Glutamatergic neuron (in vitro differentiated cells): ENCODE results near the gene MYO9B. TPM values are rescaled to one million over a fixed set of nuclear protein-coding genes. Genes with fewer than 3 reads are reported as not detected.

Experiments used
- DNase-seq: peaks from one replicate; pipeline ENCODE4 v3.0.0; 2022
- H3K27ac Mint-ChIP-seq: one replicate; pipeline ENCODE4 v1.8.0; 2020; ENCODE audit warnings: mild to moderate bottlenecking, mixed read lengths, inconsistent platforms; ENCODE audit not compliant: unreplicated experiment
- H3K27me3 Mint-ChIP-seq: one replicate; pipeline ENCODE4 v1.8.0; 2020; ENCODE audit warnings: mild to moderate bottlenecking, moderate library complexity, mixed read lengths, inconsistent platforms; ENCODE audit not compliant: unreplicated experiment
- H3K36me3 Mint-ChIP-seq: one replicate; pipeline ENCODE4 v1.8.0; 2020; ENCODE audit warnings: mild to moderate bottlenecking, mixed read lengths, inconsistent platforms; ENCODE audit not compliant: unreplicated experiment
- H3K4me1 Mint-ChIP-seq: one replicate; pipeline ENCODE4 v1.8.0; 2020; ENCODE audit warnings: mild to moderate bottlenecking, low read depth, mixed read lengths, inconsistent platforms; ENCODE audit not compliant: unreplicated experiment
- H3K4me3 Mint-ChIP-seq: one replicate; pipeline ENCODE4 v1.8.0; 2020; ENCODE audit warnings: mild to moderate bottlenecking, mixed read lengths, inconsistent platforms; ENCODE audit not compliant: unreplicated experiment
- H3K9me3 Mint-ChIP-seq: one replicate; pipeline ENCODE4 v1.8.0; 2020; ENCODE audit warnings: mild to moderate bottlenecking, moderate library complexity, mixed read lengths, inconsistent platforms; ENCODE audit not compliant: unreplicated experiment
- total RNA-seq: library from RNA; stranded (reverse); fragmentation: NEBNext Ultra II Directional; extraction: Animal tissue kit (Norgen Biotek cat#: 25700); gene quantifications from one replicate; pipeline ENCODE4 v1.2.1, GENCODE V29; 2021; ENCODE audit not compliant: unreplicated experiment
- TF ChIP-seq, protein P1 (sequence below): fragments of 200-600 bp; sonication (generic); IDR thresholded peaks from one replicate; pipeline ENCODE4 v1.5.0; 2021; ENCODE audit not compliant: partially characterized antibody, unreplicated experiment

The MYO9B gene
- total RNA-seq, 1 donor from 2014 or later, result 237 TPM

DNA sequence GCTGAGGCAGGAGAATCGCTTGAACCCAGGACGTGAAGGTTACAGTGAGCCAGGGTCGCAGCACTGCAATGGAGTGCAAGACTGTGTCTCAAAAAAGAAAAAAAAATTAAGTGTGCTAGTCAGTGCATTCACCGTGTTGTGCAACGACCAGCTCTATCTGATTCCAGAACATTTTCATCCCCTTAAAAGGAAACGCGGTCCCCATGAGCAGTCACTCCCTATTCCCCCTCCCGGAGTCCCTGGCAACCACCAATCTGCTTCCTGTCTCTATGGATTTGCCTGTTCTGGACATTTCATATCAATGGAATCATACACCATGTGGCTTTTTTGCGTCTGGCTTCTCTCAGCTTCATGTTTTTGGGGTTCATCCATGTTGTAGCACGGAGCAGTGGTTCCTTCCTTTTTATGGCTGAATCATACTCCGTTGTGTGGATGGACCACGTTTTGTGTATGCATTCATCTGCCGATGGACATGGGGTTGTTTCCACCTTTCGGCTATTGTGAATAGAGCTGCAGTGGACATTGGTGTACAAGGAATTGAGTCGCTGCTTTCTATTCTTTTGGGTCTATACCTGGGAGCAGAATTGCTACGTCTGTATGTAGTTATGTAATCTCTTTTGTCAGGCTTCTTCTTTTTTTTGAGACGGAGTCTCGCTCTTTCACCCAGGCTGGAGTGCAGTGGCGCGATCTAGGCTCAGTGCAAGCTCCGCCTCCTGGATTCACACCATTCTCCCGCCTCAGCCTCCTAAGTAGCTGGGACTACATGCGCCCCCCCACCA is 19.8 kb downstream of the MYO9B start:
- H3K27me3 Mint-ChIP-seq, result no peaks in the 10 kb centered on the region
- no peaks in the 10 kb centered on the region for H3K36me3 Mint-ChIP-seq
- peaks cover 2% of the 10 kb centered on the region for H3K9me3 Mint-ChIP-seq
- no peak overlapping the region for H3K4me3 Mint-ChIP-seq
- TF ChIP-seq, protein P1, sequence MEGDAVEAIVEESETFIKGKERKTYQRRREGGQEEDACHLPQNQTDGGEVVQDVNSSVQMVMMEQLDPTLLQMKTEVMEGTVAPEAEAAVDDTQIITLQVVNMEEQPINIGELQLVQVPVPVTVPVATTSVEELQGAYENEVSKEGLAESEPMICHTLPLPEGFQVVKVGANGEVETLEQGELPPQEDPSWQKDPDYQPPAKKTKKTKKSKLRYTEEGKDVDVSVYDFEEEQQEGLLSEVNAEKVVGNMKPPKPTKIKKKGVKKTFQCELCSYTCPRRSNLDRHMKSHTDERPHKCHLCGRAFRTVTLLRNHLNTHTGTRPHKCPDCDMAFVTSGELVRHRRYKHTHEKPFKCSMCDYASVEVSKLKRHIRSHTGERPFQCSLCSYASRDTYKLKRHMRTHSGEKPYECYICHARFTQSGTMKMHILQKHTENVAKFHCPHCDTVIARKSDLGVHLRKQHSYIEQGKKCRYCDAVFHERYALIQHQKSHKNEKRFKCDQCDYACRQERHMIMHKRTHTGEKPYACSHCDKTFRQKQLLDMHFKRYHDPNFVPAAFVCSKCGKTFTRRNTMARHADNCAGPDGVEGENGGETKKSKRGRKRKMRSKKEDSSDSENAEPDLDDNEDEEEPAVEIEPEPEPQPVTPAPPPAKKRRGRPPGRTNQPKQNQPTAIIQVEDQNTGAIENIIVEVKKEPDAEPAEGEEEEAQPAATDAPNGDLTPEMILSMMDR, result no peak
- no peak overlapping the region for H3K27ac Mint-ChIP-seq
- no peak for DNase-seq
- H3K4me1 Mint-ChIP-seq, result peaks cover 2% of the 10 kb centered on the region

DNA sequence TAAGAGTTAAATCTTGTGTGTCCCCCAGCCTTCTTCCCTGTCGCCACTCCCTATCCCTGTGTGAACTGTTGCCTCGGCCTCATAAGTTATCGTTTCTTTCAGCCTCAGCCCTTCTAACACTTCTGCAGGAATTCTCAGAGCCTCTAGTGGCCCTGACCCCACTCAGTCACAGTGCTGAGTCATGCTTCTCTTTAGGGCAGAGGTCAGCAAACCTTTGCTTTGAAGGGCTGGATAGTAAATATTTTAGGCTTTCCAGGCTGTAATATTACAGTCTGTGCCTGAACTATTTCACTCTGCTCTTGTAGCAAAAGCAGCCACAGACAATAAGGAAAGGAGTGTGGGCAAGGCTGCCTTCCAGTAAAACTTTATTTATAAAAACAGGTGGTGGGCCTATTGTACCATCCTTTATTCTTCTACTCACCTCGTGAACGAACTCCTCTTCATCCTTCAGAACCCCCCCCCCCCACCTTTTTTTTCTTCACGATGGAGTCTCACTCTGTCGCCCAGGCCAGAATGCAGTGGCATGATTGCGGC is 22.1 kb downstream of the MYO9B start:
- Mint-ChIP-seq H3K36me3 (peaks cover 5% of the 10 kb centered on the region), H3K9me3 (peaks cover 2% of the 10 kb centered on the region), H3K27me3 (no peaks in the 10 kb centered on the region), H3K4me1 (peaks cover 2% of the 10 kb centered on the region), H3K4me3 (no peak overlapping the region), H3K27ac (no peak overlapping the region)
- DNase-seq, result no peak
- TF ChIP-seq, protein P1, result no peak

DNA sequence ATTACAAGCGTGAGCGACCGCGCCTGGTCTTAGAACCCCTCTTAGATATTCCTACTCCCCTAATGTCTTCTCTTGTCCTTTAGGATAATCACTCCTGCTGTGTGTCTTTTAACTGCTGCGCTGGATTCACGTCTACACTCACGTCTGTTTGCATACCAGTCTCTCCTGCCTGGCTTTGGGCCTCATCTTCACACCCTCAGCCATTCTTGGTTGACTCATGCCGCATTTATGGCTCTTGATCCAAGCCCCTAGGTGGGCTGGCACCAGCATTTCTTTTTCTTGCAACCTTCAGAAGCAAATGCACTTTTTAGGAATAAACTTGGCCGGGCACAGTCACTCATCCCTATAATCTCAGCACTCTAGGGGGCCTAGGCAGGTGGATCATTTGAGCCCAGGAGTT is 22.7 kb downstream of the MYO9B start:
- Mint-ChIP-seq H3K4me1 (peaks cover 2% of the 10 kb centered on the region), H3K27me3 (no peaks in the 10 kb centered on the region), H3K27ac (peak overlapping the region; percentile 14), H3K9me3 (peaks cover 2% of the 10 kb centered on the region), H3K4me3 (no peak overlapping the region), H3K36me3 (peaks cover 10% of the 10 kb centered on the region)
- no peak for DNase-seq
- TF ChIP-seq, protein P1, result no peak

DNA sequence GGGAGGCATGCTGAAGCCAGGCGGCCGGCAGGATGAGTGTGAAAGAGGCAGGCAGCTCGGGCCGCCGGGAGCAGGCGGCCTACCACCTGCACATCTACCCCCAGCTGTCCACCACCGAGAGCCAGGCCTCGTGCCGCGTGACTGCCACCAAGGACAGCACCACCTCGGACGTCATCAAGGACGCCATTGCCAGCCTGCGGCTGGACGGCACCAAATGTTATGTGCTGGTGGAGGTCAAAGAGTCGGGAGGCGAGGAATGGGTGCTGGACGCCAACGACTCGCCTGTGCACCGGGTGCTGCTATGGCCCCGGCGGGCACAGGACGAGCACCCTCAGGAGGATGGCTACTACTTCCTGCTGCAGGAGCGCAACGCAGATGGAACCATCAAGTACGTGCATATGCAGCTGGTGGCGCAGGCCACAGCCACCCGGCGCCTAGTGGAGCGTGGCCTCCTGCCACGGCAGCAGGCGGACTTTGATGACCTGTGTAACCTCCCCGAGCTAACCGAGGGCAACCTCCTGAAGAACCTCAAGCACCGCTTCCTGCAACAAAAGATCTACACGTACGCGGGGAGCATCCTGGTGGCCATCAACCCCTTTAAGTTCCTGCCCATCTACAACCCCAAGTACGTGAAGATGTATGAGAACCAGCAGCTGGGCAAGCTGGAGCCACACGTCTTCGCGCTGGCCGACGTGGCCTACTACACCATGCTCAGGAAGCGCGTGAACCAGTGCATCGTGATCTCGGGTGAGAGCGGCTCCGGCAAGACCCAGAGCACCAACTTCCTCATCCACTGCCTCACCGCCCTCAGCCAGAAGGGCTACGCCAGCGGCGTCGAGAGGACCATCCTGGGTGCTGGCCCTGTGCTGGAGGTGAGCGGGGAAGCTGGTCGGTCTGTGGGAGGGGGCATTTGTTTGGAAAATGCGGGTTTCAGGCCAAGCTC is 26.4 kb downstream of the MYO9B start:
- Mint-ChIP-seq H3K27ac (no peak overlapping the region), H3K36me3 (peaks cover 10% of the 10 kb centered on the region), H3K4me1 (peaks cover 3% of the 10 kb centered on the region), H3K27me3 (peaks cover 4% of the 10 kb centered on the region), H3K9me3 (peaks cover 2% of the 10 kb centered on the region), H3K4me3 (no peak overlapping the region)
- TF ChIP-seq, protein P1, result no peak
- no peak for DNase-seq
